Erythroblast (primary cell): ENCODE results near the gene RAB40C.

Source experiments
- GATA1 ChIP-seq: IDR thresholded peaks from 2 replicates; pipeline ENCODE4 v1.6.1; 2011; ENCODE audit warnings: low read depth, mild to moderate bottlenecking, control low read depth, low read length, moderate library complexity
- POLR2A ChIP-seq: IDR thresholded peaks from 2 replicates; pipeline ENCODE4 v1.6.1; 2011; ENCODE audit warnings: mild to moderate bottlenecking, low read length

DNA sequence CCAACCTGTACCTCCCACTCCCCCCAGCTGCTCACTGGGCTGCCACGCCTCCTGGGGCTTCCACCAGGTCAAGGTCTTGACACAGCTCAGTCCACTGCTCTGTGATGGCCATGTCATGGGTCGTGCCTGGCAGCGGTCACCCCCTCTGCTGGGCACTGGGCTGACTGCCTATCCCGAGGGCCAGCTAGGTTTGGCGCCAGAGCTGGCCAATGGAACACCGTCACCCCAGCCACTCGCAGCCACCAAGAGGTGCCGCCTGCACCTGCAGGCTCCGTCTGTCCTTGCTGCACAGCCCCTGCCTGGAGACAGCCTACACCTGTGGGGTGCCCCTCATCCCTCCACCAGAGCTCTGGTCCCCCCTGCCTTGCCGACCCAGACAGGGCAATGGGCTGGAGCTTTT is 4.5 kb upstream of the RAB40C start:
- TF ChIP-seq POLR2A (peak; percentile 49), GATA1 (no peak)
